ENCODE results near the gene PTGES2. TPM values are rescaled to one million over a fixed set of nuclear protein-coding genes. Genes with fewer than 3 reads are reported as not detected.

Gene PTGES2
- total and polyA plus RNA-seq, 2 of the 13 experiments (the other 11 are each of a cell fraction or from before 2014, with no cell fraction given): 63.7 to 79.8 TPM

- TF ChIP-seq AGO2 (optimal IDR thresholded peaks at IDR 0.05; ENCODE audit: low read depth, low read length) (peak; percentile 77), RXRB (CRISPR knock-in tag; IDR thresholded peaks at IDR 0.05; ENCODE audit: borderline replicate concordance) (0 out of 2 replicates have a peak, but pooled peaks have one; percentile 17), ZNF713 (CRISPR knock-in tag; IDR thresholded peaks at IDR 0.05) (no peak), HES4 (CRISPR knock-in tag; IDR thresholded peaks at IDR 0.05; ENCODE audit: borderline replicate concordance) (0 out of 2 replicates have a peak, but pooled peaks have one; percentile 5), ZNF772 (CRISPR knock-in tag; IDR thresholded peaks at IDR 0.05) (0 out of 2 replicates have a peak, but pooled peaks have one; percentile 53), POLR2G (IDR thresholded peaks at IDR 0.05; ENCODE audit: low read depth, low read length) (peak; percentile 57; the same call in 1 of the 2 replicates), MYC (CRISPR knock-in tag; IDR thresholded peaks at IDR 0.05; ENCODE audit: borderline replicate concordance) (peak; percentile 63), MTF2 (CRISPR knock-in tag; IDR thresholded peaks at IDR 0.05; ENCODE audit: borderline replicate concordance) (no peak), RARA (CRISPR knock-in tag; IDR thresholded peaks at IDR 0.05) (peak; percentile 5; the same call in 1 of the 2 replicates), FOXO1 (CRISPR knock-in tag; IDR thresholded peaks at IDR 0.05) (0 out of 2 replicates have a peak, but pooled peaks have one; percentile 42), ZNF768 (CRISPR knock-in tag; IDR thresholded peaks at IDR 0.05) (no peak), ARHGAP35 (CRISPR knock-in tag; IDR thresholded peaks at IDR 0.05; ENCODE audit: borderline replicate concordance) (no peak), TFAP4 (IDR thresholded peaks at IDR 0.05; ENCODE audit: borderline replicate concordance, low read depth) (no peak), POGZ (CRISPR knock-in tag; IDR thresholded peaks at IDR 0.05) (no peak), PHF8 (CRISPR knock-in tag; IDR thresholded peaks at IDR 0.05) (peak; percentile 58; the same call in 1 of the 2 replicates), CBX1 (IDR thresholded peaks at IDR 0.05; ENCODE audit: low read depth) (no peak), ZNF343 (CRISPR knock-in tag; IDR thresholded peaks at IDR 0.05) (no peak), EZH2 (conservative IDR thresholded peaks at IDR 0.05; ENCODE audit: low read depth, low read length) (no peak), ZNF333 (CRISPR knock-in tag; IDR thresholded peaks at IDR 0.05; ENCODE audit: borderline replicate concordance) (no peak), ZZZ3 (CRISPR knock-in tag; IDR thresholded peaks at IDR 0.05; ENCODE audit: borderline replicate concordance) (no peak), RCOR2 (CRISPR knock-in tag; IDR thresholded peaks at IDR 0.05) (no peak)
- TF ChIP-seq, protein P1, sequence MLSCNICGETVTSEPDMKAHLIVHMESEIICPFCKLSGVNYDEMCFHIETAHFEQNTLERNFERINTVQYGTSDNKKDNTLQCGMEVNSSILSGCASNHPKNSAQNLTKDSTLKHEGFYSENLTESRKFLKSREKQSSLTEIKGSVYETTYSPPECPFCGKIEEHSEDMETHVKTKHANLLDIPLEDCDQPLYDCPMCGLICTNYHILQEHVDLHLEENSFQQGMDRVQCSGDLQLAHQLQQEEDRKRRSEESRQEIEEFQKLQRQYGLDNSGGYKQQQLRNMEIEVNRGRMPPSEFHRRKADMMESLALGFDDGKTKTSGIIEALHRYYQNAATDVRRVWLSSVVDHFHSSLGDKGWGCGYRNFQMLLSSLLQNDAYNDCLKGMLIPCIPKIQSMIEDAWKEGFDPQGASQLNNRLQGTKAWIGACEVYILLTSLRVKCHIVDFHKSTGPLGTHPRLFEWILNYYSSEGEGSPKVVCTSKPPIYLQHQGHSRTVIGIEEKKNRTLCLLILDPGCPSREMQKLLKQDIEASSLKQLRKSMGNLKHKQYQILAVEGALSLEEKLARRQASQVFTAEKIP (CRISPR knock-in tag; IDR thresholded peaks at IDR 0.05; ENCODE audit: borderline replicate concordance): no peak
- TF ChIP-seq, protein P2, sequence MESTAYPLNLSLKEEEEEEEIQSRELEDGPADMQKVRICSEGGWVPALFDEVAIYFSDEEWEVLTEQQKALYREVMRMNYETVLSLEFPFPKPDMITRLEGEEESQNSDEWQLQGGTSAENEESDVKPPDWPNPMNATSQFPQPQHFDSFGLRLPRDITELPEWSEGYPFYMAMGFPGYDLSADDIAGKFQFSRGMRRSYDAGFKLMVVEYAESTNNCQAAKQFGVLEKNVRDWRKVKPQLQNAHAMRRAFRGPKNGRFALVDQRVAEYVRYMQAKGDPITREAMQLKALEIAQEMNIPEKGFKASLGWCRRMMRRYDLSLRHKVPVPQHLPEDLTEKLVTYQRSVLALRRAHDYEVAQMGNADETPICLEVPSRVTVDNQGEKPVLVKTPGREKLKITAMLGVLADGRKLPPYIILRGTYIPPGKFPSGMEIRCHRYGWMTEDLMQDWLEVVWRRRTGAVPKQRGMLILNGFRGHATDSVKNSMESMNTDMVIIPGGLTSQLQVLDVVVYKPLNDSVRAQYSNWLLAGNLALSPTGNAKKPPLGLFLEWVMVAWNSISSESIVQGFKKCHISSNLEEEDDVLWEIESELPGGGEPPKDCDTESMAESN (CRISPR knock-in tag; conservative IDR thresholded peaks at IDR 0.05): peak; percentile 47; the same call in 1 of the 2 replicates
Measured at GRCh38 chr9:128127568-128127989, at the start of gene PTGES2 (continued).
